ENCODE data around the gene SMC6. TPM values are rescaled to one million over a fixed set of nuclear protein-coding genes. Genes with fewer than 3 reads are reported as not detected.

SMC6 gene
- total RNA-seq, 1 experiment from 2014 or later = 11.4 TPM

GRCh38 chr2:17620841-17621240, 132.8 kb downstream of the SMC6 start:
- DNase-seq = no peak
- Histone ChIP-seq H3K36me3 (no peaks in the 10 kb centered on the region), H3K4me3 (no peak overlapping the region), H3K9me3 (no peaks in the 10 kb centered on the region), H3K27me3 (no peaks in the 10 kb centered on the region)

DNA sequence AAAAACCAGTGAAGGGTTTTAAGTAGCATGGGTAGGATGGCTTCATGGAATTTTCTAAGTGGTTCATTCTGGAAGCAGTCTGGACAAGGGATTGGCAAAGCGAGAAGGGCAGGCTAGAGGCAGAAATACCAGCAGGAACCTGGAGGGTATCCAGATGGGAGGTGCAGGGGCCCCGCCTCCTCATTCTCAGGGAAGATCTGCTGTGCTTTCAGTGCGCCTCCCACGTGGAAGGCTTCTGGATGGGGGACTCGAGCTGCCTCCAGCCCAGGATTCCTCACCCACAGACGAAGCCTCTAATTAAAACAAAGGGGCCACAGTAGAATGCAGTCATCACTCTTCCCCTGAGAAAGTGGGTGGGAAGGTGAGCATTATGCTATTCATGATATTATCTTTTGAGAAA, 133.3 kb downstream of the SMC6 start:
- DNase-seq = peak; percentile 89
- H3K27me3 ChIP-seq = no peaks in the 10 kb centered on the region
- no peaks in the 10 kb centered on the region for H3K36me3 ChIP-seq
- H3K9me3 ChIP-seq = no peaks in the 10 kb centered on the region
- no peak overlapping the region for H3K4me3 ChIP-seq

DNA sequence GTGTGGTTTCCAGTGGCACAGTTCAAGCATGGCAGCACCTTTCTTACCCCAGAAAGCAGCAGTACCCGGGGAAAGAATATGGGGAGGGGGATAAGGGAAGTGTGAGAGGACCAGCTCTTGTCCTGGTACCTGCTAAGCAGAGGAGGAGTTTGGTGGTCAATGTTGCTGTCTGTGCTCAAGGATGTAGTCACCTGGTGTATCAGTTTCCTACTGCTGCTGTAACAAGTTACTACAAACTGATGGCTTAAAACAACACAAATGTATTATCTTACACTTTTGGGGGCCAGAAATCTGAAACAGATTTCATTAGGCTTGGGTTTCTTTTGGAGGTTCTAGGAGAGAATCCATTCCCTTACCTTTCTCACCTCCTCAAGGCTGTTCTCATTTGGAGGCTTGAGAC, 135.7 kb downstream of the SMC6 start:
- H3K27me3 ChIP-seq = no peaks in the 10 kb centered on the region
- H3K36me3 ChIP-seq = no peaks in the 10 kb centered on the region
- no peak for DNase-seq
- H3K4me3 ChIP-seq = no peak overlapping the region
- no peaks in the 10 kb centered on the region for H3K9me3 ChIP-seq

- DNase-seq = no peak
- Histone ChIP-seq H3K4me3 (no peak overlapping the region), H3K9me3 (no peaks in the 10 kb centered on the region), H3K36me3 (no peaks in the 10 kb centered on the region), H3K27me3 (no peaks in the 10 kb centered on the region)
Measured at GRCh38 chr2:17617516-17617915, 136.1 kb downstream of the SMC6 start.

GRCh38 chr2:17616405-17616804, 137.2 kb downstream of the SMC6 start:
- Histone ChIP-seq H3K4me3 (no peak overlapping the region), H3K36me3 (no peaks in the 10 kb centered on the region), H3K9me3 (no peaks in the 10 kb centered on the region), H3K27me3 (no peaks in the 10 kb centered on the region)
- DNase-seq = no peak

DNA sequence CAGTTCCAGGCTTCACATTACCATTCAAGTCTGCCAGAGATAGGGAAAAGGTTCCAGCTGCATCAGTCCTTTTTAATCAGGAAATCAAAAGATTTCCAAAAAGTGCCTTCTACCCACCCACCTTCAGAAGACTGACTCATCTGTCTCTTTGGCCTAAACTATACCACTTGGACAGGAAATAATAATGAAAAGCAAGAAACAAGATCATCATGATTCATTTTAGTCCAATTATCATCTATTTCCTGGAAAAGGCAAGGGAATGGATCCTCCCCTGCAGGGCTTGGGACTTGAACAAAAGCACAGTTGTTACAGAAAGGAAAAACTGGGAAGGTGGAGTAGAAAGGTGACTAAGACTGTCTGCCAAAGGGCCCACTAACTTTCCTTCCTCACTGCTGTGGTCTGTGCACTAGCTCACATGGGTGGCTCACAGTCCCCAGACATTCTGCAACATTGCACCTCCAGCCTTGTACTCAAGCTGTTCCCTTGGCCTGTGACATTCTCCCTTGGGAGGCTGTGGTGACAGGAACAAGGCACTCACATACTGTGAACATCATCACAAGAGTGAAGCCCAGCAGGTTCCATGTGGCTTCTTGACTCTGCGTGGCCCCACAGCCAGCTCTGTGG, 137.8 kb downstream of the SMC6 start:
- no peaks in the 10 kb centered on the region for H3K9me3 ChIP-seq
- H3K36me3 ChIP-seq = no peaks in the 10 kb centered on the region
- no peak overlapping the region for H3K4me3 ChIP-seq
- DNase-seq = peak; percentile 63
- no peaks in the 10 kb centered on the region for H3K27me3 ChIP-seq

GRCh38 chr2:17615147-17615546, 138.5 kb downstream of the SMC6 start:
- Histone ChIP-seq H3K27me3 (no peaks in the 10 kb centered on the region), H3K4me3 (no peak overlapping the region), H3K36me3 (no peaks in the 10 kb centered on the region), H3K9me3 (no peaks in the 10 kb centered on the region)
- no peak for DNase-seq

- Histone ChIP-seq H3K27me3 (no peaks in the 10 kb centered on the region), H3K4me3 (no peak overlapping the region), H3K36me3 (no peaks in the 10 kb centered on the region), H3K9me3 (no peaks in the 10 kb centered on the region)
- DNase-seq = no peak
Measured at GRCh38 chr2:17614174-17614930, 139.3 kb downstream of the SMC6 start.

Other genes with a start within 250 kb of the SMC6 start
- not detected in 2 replicates for gene RAD51AP2, start 235.4 kb downstream of the SMC6 start, total RNA-seq (2014; rRNA removed; shearing (Covaris generic); ENCODE audit: low replicate concordance)
- gene VSNL1, start 213.1 kb downstream of the SMC6 start, total RNA-seq (2014; rRNA removed; shearing (Covaris generic); ENCODE audit: low replicate concordance) = 0.66 and 30.3 TPM in 2 replicates
- 8.3 and 49.4 TPM in 2 replicates for gene GEN1, start 328 bp upstream of the SMC6 start, total RNA-seq (2014; rRNA removed; shearing (Covaris generic); ENCODE audit: low replicate concordance)
- not detected in 2 replicates for gene MSGN1, start 62.6 kb upstream of the SMC6 start, total RNA-seq (2014; rRNA removed; shearing (Covaris generic); ENCODE audit: low replicate concordance)
- gene KCNS3, start 124.9 kb upstream of the SMC6 start, total RNA-seq (2014; rRNA removed; shearing (Covaris generic); ENCODE audit: low replicate concordance) = 5.2 and 10.7 TPM in 2 replicates